Esophagus muscularis mucosa (tissue), 4 donors: ENCODE measurements around the gene SPHK1. TPM values are rescaled to one million over a fixed set of nuclear protein-coding genes. Genes with fewer than 3 reads are reported as not detected.

ENCODE experiments used
- DNase-seq: peaks from one replicate; pipeline ENCODE4 v3.0.0-alpha.2; 2017; ENCODE audit errors: extremely low spot score
- H3K27ac ChIP-seq, 4 donors: fragments of 200-600 bp; sonication (generic); replicated peaks in 1 of 4; 1 replicate in 3 of 4; 2 replicates in 1 of 4; pipeline ENCODE4 v1.5.1; 2016 to 2019; ENCODE audit warnings: mild to moderate bottlenecking in 1 of 4
- H3K27me3 ChIP-seq, 4 donors: fragments of 200-600 bp; sonication (generic); one replicate each; pipeline versions ENCODE4 v1.5.1 to v1.6.0; 2016 to 2019
- H3K36me3 ChIP-seq, 4 donors: fragments of 200-600 bp; sonication (generic); one replicate each; pipeline ENCODE4 v1.5.1; 2016 to 2019
- H3K4me1 ChIP-seq, 4 donors: fragments of 200-600 bp; sonication (generic); one replicate each; pipeline ENCODE4 v1.5.1; 2016 to 2019
- H3K4me3 ChIP-seq, 4 donors: fragments of 200-600 bp; sonication (generic); 1 replicate in 2 of 4; 2 replicates in 2 of 4; pipeline ENCODE4 v1.5.1; 2016 to 2019; ENCODE audit warnings: mild to moderate bottlenecking in 4 of 4, moderate library complexity in 1 of 4
- H3K9me3 ChIP-seq, 4 donors: fragments of 200-600 bp; sonication (generic); 1 replicate in 3 of 4; 2 replicates in 1 of 4; pipeline ENCODE4 v1.5.1; 2016 to 2019
- EP300 ChIP-seq: sonication (generic); formaldehyde crosslinking; IDR thresholded peaks from one replicate; pipeline ENCODE4 v1.6.1; 2017; ENCODE audit warnings: antibody characterized with exemption
- POLR2A ChIP-seq: fragments of 450-650 bp; IDR thresholded peaks from one replicate; pipeline ENCODE4 v1.6.1; 2017; ENCODE audit warnings: antibody characterized with exemption, moderate library complexity, mild to moderate bottlenecking, low read depth
- POLR2AphosphoS5 ChIP-seq, 2 donors: sonication (generic); formaldehyde crosslinking; IDR thresholded peaks; one replicate each; pipeline ENCODE4 v1.6.1; 2017; ENCODE audit warnings: antibody characterized with exemption in 2 of 2
- WGBS: methylation state at CpG from one replicate; pipeline ENCODE4 v1.1.5; 2018; 5-methylcytosine and 5-hydroxymethylcytosine counted together
- intact Hi-C: fragments of 100-400 bp; cut with DNase I; formaldehyde crosslinking; loops from one replicate; pipeline ENCODE4 v1.15.1; 2023
- total RNA-seq, 4 donors: library from RNA; depleted of rRNA; stranded (reverse); fragments of >200 nt; gene quantifications; one replicate each; pipeline versions ENCODE4 v1.1.0 to v1.2.1, GENCODE V29; 2016
- TF ChIP-seq, protein P1 (sequence below), 3 experiments: fragments of 200-600 bp in 2 of 3; fragments of 450-650 bp in 1 of 3; sonication (generic) in 2 of 3; IDR thresholded peaks; one replicate each; pipeline ENCODE4 v1.5.1; 2017 to 2019; ENCODE audit warnings: antibody characterized with exemption in 3 of 3, mild to moderate bottlenecking in 2 of 3, moderate library complexity in 1 of 3

Gene SPHK1
- total RNA-seq, 4 donors from 2014 or later = 10.8 to 33.8 (median 16.5) TPM

DNA sequence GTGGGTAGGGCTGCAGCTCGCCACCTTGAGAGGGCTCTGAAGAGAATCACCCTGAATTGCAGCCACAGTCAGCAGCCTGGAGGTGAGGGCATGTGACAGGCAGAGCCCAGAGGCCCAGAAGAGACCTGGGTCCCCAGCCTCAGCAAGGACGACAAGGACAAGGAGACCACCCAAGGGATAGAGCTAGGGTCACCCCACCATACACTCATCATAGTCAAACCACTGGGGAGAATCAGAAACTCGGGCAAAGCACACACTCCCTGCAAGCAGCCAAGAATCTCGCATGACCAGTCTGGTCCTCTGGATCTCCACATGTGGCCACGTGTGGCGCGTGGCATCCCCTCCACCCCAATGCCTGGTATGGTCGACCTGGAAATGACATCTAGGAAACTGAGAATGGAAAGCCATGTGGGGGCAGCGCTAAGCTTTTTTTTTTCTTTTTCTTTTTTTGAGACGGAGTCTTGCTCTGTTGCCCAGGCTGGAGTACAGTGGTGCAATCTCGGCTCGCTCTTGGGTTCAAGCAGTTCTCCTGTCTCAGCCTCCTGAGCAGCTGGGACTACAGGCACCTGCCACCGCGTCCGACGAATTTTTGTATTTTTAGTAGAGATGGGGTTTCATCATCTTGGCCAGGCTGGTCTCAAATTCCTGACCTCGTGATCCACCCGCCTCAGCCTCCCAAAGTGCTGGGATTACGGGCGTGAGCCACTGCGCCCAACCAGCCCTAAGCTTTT lies 4.6 kb upstream of the SPHK1 start:
- H3K27me3 ChIP-seq = peaks cover 0 to 42% (median 4%) of the 10 kb centered on the region in 4 donors
- no peaks in the 10 kb centered on the region for H3K36me3 ChIP-seq
- intact Hi-C loops = no loop called here
- WGBS = 93% methylated on average over 21 of the region's 21 CpGs
- no peak overlapping the region for H3K27ac ChIP-seq
- DNase-seq = no peak
- H3K9me3 ChIP-seq = no peaks in the 10 kb centered on the region
- H3K4me3 ChIP-seq = no peak overlapping the region
- TF ChIP-seq, protein P1, sequence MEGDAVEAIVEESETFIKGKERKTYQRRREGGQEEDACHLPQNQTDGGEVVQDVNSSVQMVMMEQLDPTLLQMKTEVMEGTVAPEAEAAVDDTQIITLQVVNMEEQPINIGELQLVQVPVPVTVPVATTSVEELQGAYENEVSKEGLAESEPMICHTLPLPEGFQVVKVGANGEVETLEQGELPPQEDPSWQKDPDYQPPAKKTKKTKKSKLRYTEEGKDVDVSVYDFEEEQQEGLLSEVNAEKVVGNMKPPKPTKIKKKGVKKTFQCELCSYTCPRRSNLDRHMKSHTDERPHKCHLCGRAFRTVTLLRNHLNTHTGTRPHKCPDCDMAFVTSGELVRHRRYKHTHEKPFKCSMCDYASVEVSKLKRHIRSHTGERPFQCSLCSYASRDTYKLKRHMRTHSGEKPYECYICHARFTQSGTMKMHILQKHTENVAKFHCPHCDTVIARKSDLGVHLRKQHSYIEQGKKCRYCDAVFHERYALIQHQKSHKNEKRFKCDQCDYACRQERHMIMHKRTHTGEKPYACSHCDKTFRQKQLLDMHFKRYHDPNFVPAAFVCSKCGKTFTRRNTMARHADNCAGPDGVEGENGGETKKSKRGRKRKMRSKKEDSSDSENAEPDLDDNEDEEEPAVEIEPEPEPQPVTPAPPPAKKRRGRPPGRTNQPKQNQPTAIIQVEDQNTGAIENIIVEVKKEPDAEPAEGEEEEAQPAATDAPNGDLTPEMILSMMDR (IDR thresholded peaks at IDR 0.05) = no peak
- TF ChIP-seq POLR2A (no peak), EP300 (no peak), POLR2AphosphoS5 (IDR thresholded peaks at IDR 0.05) (no peak)
- peaks cover 12 to 51% (median 44%) of the 10 kb centered on the region in 4 donors for H3K4me1 ChIP-seq

DNA sequence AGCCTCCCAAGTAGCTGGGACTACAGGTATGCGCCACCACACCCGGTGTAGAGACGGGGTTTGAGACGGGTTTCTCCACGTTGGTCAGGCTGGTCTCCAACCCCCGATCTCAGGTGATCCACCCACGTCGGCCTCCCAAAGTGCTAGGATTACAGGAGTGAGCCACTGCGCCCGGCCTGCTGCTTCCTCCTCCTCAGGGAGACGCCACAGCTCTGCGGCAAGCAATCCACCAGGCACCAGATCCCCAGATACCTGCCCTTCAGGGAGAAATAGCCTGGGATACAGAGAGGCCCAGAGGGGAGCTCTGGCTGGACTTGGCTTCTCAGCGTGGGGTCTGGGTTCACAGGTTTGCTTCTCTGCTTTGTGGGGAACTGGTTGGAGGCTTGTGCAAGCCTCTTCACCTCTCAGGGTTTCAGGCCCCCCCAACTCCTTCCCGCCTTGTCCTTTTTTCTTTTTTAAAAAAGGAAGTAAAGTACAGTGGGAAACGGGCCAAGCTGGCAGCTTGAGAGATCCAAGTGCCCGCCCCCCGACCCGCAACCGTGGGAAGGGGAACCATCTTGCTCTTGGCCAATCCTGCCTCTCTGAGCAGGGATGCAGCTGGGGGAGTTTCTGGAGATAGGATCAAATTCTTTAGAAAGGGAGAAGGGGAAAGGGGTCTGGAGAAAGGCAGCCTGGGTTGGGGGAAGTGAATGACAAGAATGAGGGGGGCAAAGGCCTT lies 2.6 kb upstream of the SPHK1 start:
- intact Hi-C loops = no loop called here
- Histone ChIP-seq H3K27me3 (peaks cover 0 to 51% (median 4%) of the 10 kb centered on the region in 4 donors), H3K4me3 (peak overlapping the region; percentile 64 to 73 (median 68)), H3K27ac (peak overlapping the region in 3 of 4 donors; percentile 81 to 91 (median 88)), H3K36me3 (no peaks in the 10 kb centered on the region), H3K9me3 (no peaks in the 10 kb centered on the region), H3K4me1 (peaks cover 23 to 61% (median 55%) of the 10 kb centered on the region in 4 donors)
- WGBS = 80% methylated on average over 15 of the region's 19 CpGs
- no peak for DNase-seq
- TF ChIP-seq POLR2AphosphoS5 (IDR thresholded peaks at IDR 0.05) (no peak), EP300 (no peak), POLR2A (no peak)
- TF ChIP-seq, protein P1 (IDR thresholded peaks at IDR 0.05) = no peak

DNA sequence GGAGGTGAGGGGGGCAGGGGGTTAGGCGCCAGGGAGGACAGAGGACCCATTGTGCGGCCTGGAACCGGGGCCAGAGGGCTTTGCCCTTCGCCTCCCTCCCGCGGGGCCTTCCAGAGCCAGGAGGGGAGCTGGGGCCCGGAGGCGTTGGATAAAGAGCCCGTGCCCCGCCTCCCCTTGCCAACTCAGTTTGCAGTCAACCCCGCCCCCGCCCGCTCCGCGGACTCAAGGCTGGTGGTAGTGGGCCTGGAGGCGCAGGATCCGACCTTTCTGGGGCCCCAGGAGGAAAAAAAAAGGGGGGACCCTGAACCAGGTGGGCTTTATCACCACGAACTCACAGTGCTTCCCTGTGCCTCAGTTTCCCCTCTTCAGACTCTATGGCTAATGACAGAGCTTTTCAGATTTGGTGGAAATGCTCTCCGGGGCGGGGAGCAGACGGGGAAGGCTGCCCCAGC lies 2.0 kb upstream of the SPHK1 start:
- Histone ChIP-seq H3K4me1 (peaks cover 23 to 61% (median 52%) of the 10 kb centered on the region in 4 donors), H3K36me3 (peaks cover 0 to 5% (median 0%) of the 10 kb centered on the region in 4 donors), H3K27ac (peak overlapping the region; percentile 79 to 91 (median 84)), H3K4me3 (peak overlapping the region; percentile 64 to 73 (median 68)), H3K9me3 (no peaks in the 10 kb centered on the region), H3K27me3 (peaks cover 0 to 51% (median 4%) of the 10 kb centered on the region in 4 donors)
- no peak for DNase-seq
- 45% methylated on average over 8 of the region's 21 CpGs for WGBS
- intact Hi-C loops = no loop called here
- TF ChIP-seq POLR2AphosphoS5 (IDR thresholded peaks at IDR 0.05) (no peak), POLR2A (no peak), EP300 (no peak)
- TF ChIP-seq, protein P1 (IDR thresholded peaks at IDR 0.05) = no peak

DNA sequence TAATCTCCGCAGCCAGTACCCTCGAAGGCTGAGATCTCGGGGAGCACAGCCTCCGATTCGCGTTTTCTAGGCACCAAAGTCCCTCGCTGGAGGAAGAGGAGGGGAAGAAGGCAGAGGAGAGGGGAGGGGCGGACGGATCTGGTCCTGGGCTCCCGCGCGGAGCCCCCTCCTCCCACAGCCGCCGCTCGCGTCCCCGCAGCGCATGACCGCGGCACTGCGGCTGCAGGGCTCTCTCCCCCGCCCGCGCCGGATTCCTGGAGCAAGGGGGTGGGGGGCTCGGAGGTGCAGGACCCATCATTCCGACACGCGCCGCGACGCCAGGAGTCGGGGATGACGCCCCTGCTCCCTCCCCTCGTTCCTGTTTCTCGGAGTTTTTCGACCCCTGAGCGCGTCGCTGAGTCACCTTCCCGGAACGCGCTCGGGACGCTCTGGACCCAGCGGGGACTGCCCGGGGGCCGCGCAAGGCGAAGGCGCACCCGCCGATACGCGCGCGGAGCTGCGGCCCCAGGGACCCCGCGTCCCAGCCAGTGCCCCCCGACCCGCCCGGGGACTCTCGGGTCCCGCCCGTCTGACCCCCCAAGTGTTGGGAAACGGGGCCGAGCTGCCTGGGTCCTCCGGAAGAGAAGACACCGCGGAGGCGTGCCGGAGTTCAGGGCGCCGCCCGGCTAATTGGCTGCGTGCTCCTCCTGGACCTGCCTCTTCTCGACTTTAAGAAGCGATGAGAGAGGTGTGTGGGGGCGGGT lies 1.4 kb upstream of the SPHK1 start:
- Histone ChIP-seq H3K27ac (peak overlapping the region; percentile 79 to 91 (median 84)), H3K4me1 (peaks cover 23 to 61% (median 52%) of the 10 kb centered on the region in 4 donors), H3K4me3 (peak overlapping the region; percentile 64 to 73 (median 68)), H3K27me3 (peaks cover 0 to 51% (median 4%) of the 10 kb centered on the region in 4 donors), H3K9me3 (no peaks in the 10 kb centered on the region), H3K36me3 (peaks cover 0 to 11% (median 0%) of the 10 kb centered on the region in 4 donors)
- TF ChIP-seq EP300 (peak; percentile 7), POLR2A (no peak), POLR2AphosphoS5 (IDR thresholded peaks at IDR 0.05) (peak in 1 of 2 donors; percentile 25)
- TF ChIP-seq, protein P1 (IDR thresholded peaks at IDR 0.05) = no peak
- no peak for DNase-seq
- 5% methylated on average over 22 of the region's 80 CpGs for WGBS
- intact Hi-C loops = no loop called here
